HepG2 (cell line): ENCODE measurements around the gene NGEF. TPM values are rescaled to one million over a fixed set of nuclear protein-coding genes. Genes with fewer than 3 reads are reported as not detected.

ENCODE experiments used
- ATAC-seq: fragments of 200-7000 bp; cut with Tn5 transposase; 3 replicates; pipeline ENCODE4 v1.9.1; 2020; ENCODE audit warnings: mild to moderate bottlenecking, moderate library complexity
- BruUV-seq: library from RNA; stranded (reverse); fragments of 400-500 nt; replicated peaks from 2 replicates; lab custom pipeline; 2021; lab: Mats Ljungman, UMichigan
- CTCF ChIA-PET: fragments of 300-600 bp; formaldehyde crosslinking; extraction: SDS; loops from one replicate; lab custom pipeline; 2021; ENCODE audit warnings: low total read pairs, inconsistent platforms, low intra/inter-chr PET ratio; lab: Yijun Ruan, JAX
- POLR2A ChIA-PET: fragments of 350-600 bp; sonication (Branson Sonifier 250); formaldehyde crosslinking; loops from one replicate; lab custom pipeline; 2020; ENCODE audit warnings: antibody characterized with exemption, inconsistent platforms; lab: Yijun Ruan, JAX
- DNase-seq: peaks from one replicate; pipeline ENCODE4 v3.0.0-alpha.2; 2015; ENCODE audit warnings: low spot score
- FAIRE-seq: peaks from 3 replicates; lab custom pipeline; 2011; peaks lifted over from hg19 to GRCh38; lab: Jason Lieb, UNC
- H2AFZ ChIP-seq: one replicate; pipeline ENCODE4 v1.6.1; 2011; ENCODE audit warnings: low read length, inconsistent platforms
- H3K27ac ChIP-seq: fragments of 300-600 bp; 3 replicates; pipeline ENCODE4 v1.8.0; 2011; ENCODE audit warnings: mixed run types, mild to moderate bottlenecking, mixed read lengths, low read length, inconsistent platforms; ENCODE audit not compliant: insufficient read depth; ENCODE audit errors: extremely low read length
- H3K27me3 ChIP-seq, 2 experiments: fragments of 200-600 bp in 1 of 2; 2 replicates in 1 of 2; 3 replicates in 1 of 2; pipeline versions ENCODE4 v1.6.0 to v1.8.0; 2011; ENCODE audit warnings: low read length in 2 of 2, mild to moderate bottlenecking in 2 of 2, moderate library complexity in 2 of 2, inconsistent platforms in 1 of 2; ENCODE audit not compliant: insufficient read depth in 2 of 2, control insufficient read depth in 1 of 2
- H3K36me3 ChIP-seq, 2 experiments: fragments of 200-600 bp in 1 of 2; replicated peaks in 1 of 2; 2 replicates in 1 of 2; 3 replicates in 1 of 2; pipeline versions ENCODE4 v1.5.1 to v1.8.0; 2011; ENCODE audit warnings: low read length in 2 of 2, inconsistent platforms in 1 of 2; ENCODE audit not compliant: insufficient read depth in 2 of 2, control insufficient read depth in 1 of 2
- H3K4me1 ChIP-seq: 2 replicates; pipeline ENCODE4 v1.5.1; 2012; ENCODE audit warnings: low read length, inconsistent platforms; ENCODE audit not compliant: insufficient read depth
- H3K4me2 ChIP-seq: 2 replicates; pipeline ENCODE4 v1.6.0; 2011; ENCODE audit warnings: low read depth, low read length, inconsistent platforms
- H3K4me3 ChIP-seq, 3 experiments: fragments of 200-600 bp in 1 of 3; sonication (generic), shearing (Covaris generic) in 1 of 3; replicated peaks in 1 of 3; 2 replicates each; pipeline ENCODE4 v1.5.1; 2011 to 2016; ENCODE audit warnings: low read length in 3 of 3, inconsistent platforms in 2 of 3, low read depth in 2 of 3, mild to moderate bottlenecking in 2 of 3, control low read depth in 1 of 3, mixed read lengths in 1 of 3; ENCODE audit not compliant: insufficient read depth in 1 of 3
- H3K79me2 ChIP-seq: one replicate; pipeline ENCODE4 v1.6.1; 2011; ENCODE audit warnings: low read length, inconsistent platforms; ENCODE audit not compliant: insufficient read depth
- H3K9ac ChIP-seq: 2 replicates; pipeline ENCODE4 v1.6.0; 2011; ENCODE audit warnings: mild to moderate bottlenecking, low read depth, low read length, inconsistent platforms; ENCODE audit not compliant: insufficient read depth
- H3K9me3 ChIP-seq: 2 replicates; pipeline ENCODE4 v1.5.1; 2012; ENCODE audit warnings: mild to moderate bottlenecking, low read length
- H4K20me1 ChIP-seq: 2 replicates; pipeline ENCODE4 v1.6.0; 2011; ENCODE audit warnings: inconsistent platforms, mild to moderate bottlenecking, low read length, moderate library complexity; ENCODE audit not compliant: insufficient read depth
- NCOA5 ChIP-seq: sonication (generic); formaldehyde crosslinking; IDR thresholded peaks from 2 replicates; pipeline ENCODE4 v1.4.0; 2020; ENCODE audit warnings: missing genetic modification reagents
- STAG1 ChIP-seq: sonication (generic); formaldehyde crosslinking; IDR thresholded peaks from 2 replicates; pipeline ENCODE4 v1.4.0; 2020; ENCODE audit warnings: missing genetic modification reagents
- U2AF1 ChIP-seq: fragments of 200-400 bp; formaldehyde crosslinking; optimal IDR thresholded peaks from 2 replicates; pipeline ENCODE3; 2017; ENCODE audit warnings: mild to moderate bottlenecking, low read depth, low read length
- ZFY ChIP-seq: sonication (generic); formaldehyde crosslinking; IDR thresholded peaks from 2 replicates; pipeline ENCODE4 v1.4.0; 2020; ENCODE audit warnings: missing genetic modification reagents
- ZMYM3 ChIP-seq: sonication (generic); formaldehyde crosslinking; IDR thresholded peaks from 2 replicates; pipeline ENCODE4 v1.5.1; 2020; ENCODE audit warnings: mild to moderate bottlenecking, missing genetic modification reagents
- ZNF446 ChIP-seq: sonication (generic); formaldehyde crosslinking; IDR thresholded peaks from 2 replicates; pipeline ENCODE4 v1.5.0; 2020; ENCODE audit warnings: mild to moderate bottlenecking, missing genetic modification reagents
- ZNF687 ChIP-seq: sonication (generic); formaldehyde crosslinking; IDR thresholded peaks from 2 replicates; pipeline ENCODE4 v1.5.1; 2020; ENCODE audit warnings: mild to moderate bottlenecking, missing genetic modification reagents, moderate library complexity
- ZNF878 ChIP-seq: sonication (generic); formaldehyde crosslinking; IDR thresholded peaks from 2 replicates; pipeline ENCODE4 v1.8.1; 2023; ENCODE audit warnings: mild to moderate bottlenecking, missing genetic modification reagents, moderate library complexity
- WGBS: methylation state at CpG from one replicate; pipeline ENCODE4 v1.1.6; 2017; ENCODE audit warnings: low lambda C conversion rate; 5-methylcytosine and 5-hydroxymethylcytosine counted together
- in situ Hi-C: cut with HindIII; loops from 2 replicates; pipeline ENCODE4 v1.10.0; 2017; ENCODE audit warnings: low pct_unique_long_range_greater_than_20kb; ENCODE audit not compliant: extremely low pct_ligation_motif_present
- intact Hi-C: fragments of 100-400 bp; cut with micrococcal nuclease; formaldehyde crosslinking; loops from one replicate; pipeline ENCODE4 v1.10.0; 2022; ENCODE audit not compliant: unreplicated experiment
- polyA plus RNA-seq, 8 experiments: library from polyadenylated mRNA; depleted of rRNA in 3 of 8; stranded (reverse) in 7 of 8; unstranded in 1 of 8; fragments of >200 nt; fragmentation: Illumina TruSeq in 4 of 8; extraction: Trizol in 4 of 8; gene quantifications; 2 replicates each; pipeline versions ENCODE4 v1.2.1 to v1.2.3, GENCODE V29; 2011 to 2016; ENCODE audit warnings: low read depth in 4 of 8, missing spikeins in 1 of 8, mixed read lengths in 1 of 8; ENCODE audit not compliant: insufficient read depth in 1 of 8
- total RNA-seq, 5 experiments: library from RNA; depleted of rRNA; stranded (reverse); fragments of >200 nt; fragmentation: Illumina TruSeq; extraction: Trizol; gene quantifications; 2 replicates each; pipeline ENCODE4 v1.2.3, GENCODE V29; 2016; ENCODE audit warnings: low read depth in 1 of 5
- TF ChIP-seq, protein P1 (sequence below): sonication (generic); formaldehyde crosslinking; IDR thresholded peaks from 2 replicates; pipeline ENCODE4 v1.5.1; 2020; ENCODE audit warnings: mild to moderate bottlenecking, missing genetic modification reagents, moderate library complexity
- TF ChIP-seq, protein P2 (sequence below): sonication (generic); formaldehyde crosslinking; IDR thresholded peaks from 2 replicates; pipeline ENCODE4 v1.5.0; 2020; ENCODE audit warnings: mild to moderate bottlenecking, missing genetic modification reagents, moderate library complexity
- TF ChIP-seq, protein P3 (sequence below): sonication (generic); formaldehyde crosslinking; IDR thresholded peaks from 2 replicates; pipeline ENCODE4 v1.4.0; 2020; ENCODE audit warnings: missing genetic modification reagents
- TF ChIP-seq, protein P4 (sequence below): sonication (generic); formaldehyde crosslinking; IDR thresholded peaks from 2 replicates; pipeline ENCODE4 v1.4.0; 2020; ENCODE audit warnings: missing genetic modification reagents

The NGEF gene
- total and polyA plus RNA-seq, 2 of the 13 experiments (the other 11 are each of a cell fraction or from before 2014, with no cell fraction given): 14.4 to 36.9 TPM

DNA sequence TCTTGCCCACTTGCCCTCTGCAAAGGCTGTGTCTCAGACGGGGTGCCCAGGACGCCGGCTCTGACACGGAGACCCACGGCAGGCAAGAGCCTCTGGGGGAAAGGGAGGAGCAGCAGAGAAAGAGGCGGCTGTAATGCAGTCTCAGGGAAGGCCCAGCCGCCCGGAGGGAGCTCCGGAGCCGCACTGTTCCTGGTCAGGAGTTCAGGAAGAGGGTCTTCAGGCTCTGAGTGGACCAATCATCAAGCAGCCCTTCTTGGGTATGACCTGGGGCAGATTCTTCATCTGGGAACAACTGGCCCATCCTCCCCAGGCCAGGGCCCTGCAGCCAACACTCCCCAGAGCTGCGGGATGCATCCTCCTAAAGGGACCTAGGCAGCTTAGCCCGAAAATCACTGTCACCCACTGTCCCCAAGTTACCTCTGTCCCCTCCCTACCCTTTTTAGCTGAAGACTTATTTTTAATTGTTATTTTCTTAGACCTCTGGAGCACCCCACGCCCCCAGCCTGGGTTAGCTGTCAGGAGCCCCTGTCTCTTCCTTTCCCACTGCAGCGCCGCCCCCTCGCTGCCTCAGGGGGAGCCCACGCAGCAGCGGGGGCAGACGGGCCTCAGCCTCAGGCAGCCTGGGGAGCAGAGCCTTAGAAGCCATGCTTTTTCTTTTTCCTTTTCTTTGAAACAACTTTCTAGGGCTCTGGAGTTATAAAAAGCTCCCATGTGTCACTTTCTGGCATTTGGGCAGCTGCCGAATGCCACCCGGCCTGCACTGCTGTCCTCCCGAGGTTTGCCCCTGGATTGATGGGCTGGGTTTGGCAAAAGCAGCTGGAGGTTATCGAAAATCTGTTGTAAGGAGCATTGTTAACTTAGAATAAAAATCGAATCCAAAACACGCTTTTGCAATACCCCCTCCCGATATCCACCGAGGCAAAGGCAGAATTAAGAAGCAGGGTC is 18.8 kb upstream of the NGEF start:
- Histone ChIP-seq H3K4me2 (peak overlapping the region; percentile 67), H4K20me1 (no peaks in the 10 kb centered on the region), H3K79me2 (no peaks in the 10 kb centered on the region), H3K4me1 (peaks cover 15% of the 10 kb centered on the region), H2AFZ (no peak overlapping the region), H3K27me3 (peaks cover 10 to 30% of the 10 kb centered on the region in 2 experiments), H3K9me3 (no peaks in the 10 kb centered on the region), H3K4me3 (peak overlapping the region in 1 of 3 experiments; percentile 43; a peak in 1 of 6 replicates), H3K9ac (no peak overlapping the region), H3K36me3 (no peaks in the 10 kb centered on the region), H3K27ac (no peak overlapping the region)
- in situ Hi-C loops (no loop called here), intact Hi-C loops (no loop called here)
- ATAC-seq (peak; percentile 61), DNase-seq (no peak), FAIRE-seq (no peak)
- BruUV-seq: no TSS peak
- CTCF ChIA-PET: no interaction called here
- POLR2A ChIA-PET: interaction anchor here (1.0 to 1.2 kb wide), 4 partner anchors 13 to 175 kb away, joined by 3 to 7 read pairs (median 4); partner anchors contain the start of genes INPP5D and NGEF
- WGBS: 20% methylated on average over 26 of the region's 27 CpGs
- TF ChIP-seq U2AF1 (no peak), ZNF878 (no peak), ZFY (0 out of 2 replicates have a peak, but pooled peaks have one; percentile 4), ZNF687 (CRISPR knock-in tag) (0 out of 2 replicates have a peak, but pooled peaks have one; percentile 12), ZMYM3 (CRISPR knock-in tag) (no peak), STAG1 (peak; percentile 20; the same call in 1 of the 2 replicates), NCOA5 (CRISPR knock-in tag) (no peak), ZNF446 (no peak)
- TF ChIP-seq, protein P1, sequence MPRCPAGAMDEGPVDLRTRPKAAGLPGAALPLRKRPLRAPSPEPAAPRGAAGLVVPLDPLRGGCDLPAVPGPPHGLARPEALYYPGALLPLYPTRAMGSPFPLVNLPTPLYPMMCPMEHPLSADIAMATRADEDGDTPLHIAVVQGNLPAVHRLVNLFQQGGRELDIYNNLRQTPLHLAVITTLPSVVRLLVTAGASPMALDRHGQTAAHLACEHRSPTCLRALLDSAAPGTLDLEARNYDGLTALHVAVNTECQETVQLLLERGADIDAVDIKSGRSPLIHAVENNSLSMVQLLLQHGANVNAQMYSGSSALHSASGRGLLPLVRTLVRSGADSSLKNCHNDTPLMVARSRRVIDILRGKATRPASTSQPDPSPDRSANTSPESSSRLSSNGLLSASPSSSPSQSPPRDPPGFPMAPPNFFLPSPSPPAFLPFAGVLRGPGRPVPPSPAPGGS (CRISPR knock-in tag): no peak
- TF ChIP-seq, protein P2, sequence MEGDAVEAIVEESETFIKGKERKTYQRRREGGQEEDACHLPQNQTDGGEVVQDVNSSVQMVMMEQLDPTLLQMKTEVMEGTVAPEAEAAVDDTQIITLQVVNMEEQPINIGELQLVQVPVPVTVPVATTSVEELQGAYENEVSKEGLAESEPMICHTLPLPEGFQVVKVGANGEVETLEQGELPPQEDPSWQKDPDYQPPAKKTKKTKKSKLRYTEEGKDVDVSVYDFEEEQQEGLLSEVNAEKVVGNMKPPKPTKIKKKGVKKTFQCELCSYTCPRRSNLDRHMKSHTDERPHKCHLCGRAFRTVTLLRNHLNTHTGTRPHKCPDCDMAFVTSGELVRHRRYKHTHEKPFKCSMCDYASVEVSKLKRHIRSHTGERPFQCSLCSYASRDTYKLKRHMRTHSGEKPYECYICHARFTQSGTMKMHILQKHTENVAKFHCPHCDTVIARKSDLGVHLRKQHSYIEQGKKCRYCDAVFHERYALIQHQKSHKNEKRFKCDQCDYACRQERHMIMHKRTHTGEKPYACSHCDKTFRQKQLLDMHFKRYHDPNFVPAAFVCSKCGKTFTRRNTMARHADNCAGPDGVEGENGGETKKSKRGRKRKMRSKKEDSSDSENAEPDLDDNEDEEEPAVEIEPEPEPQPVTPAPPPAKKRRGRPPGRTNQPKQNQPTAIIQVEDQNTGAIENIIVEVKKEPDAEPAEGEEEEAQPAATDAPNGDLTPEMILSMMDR (CRISPR knock-in tag): peak; percentile 31; the same call in 1 of the 2 replicates
- TF ChIP-seq, protein P3, sequence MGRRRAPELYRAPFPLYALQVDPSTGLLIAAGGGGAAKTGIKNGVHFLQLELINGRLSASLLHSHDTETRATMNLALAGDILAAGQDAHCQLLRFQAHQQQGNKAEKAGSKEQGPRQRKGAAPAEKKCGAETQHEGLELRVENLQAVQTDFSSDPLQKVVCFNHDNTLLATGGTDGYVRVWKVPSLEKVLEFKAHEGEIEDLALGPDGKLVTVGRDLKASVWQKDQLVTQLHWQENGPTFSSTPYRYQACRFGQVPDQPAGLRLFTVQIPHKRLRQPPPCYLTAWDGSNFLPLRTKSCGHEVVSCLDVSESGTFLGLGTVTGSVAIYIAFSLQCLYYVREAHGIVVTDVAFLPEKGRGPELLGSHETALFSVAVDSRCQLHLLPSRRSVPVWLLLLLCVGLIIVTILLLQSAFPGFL (CRISPR knock-in tag): no peak
- TF ChIP-seq, protein P4, sequence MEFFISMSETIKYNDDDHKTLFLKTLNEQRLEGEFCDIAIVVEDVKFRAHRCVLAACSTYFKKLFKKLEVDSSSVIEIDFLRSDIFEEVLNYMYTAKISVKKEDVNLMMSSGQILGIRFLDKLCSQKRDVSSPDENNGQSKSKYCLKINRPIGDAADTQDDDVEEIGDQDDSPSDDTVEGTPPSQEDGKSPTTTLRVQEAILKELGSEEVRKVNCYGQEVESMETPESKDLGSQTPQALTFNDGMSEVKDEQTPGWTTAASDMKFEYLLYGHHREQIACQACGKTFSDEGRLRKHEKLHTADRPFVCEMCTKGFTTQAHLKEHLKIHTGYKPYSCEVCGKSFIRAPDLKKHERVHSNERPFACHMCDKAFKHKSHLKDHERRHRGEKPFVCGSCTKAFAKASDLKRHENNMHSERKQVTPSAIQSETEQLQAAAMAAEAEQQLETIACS (CRISPR knock-in tag): no peak
